Hepatocyte (in vitro differentiated cells): ENCODE data around the gene DLG2.

Source experiments
- EZH2phosphoT487 ChIP-seq: fragments of 200-600 bp; sonication (generic); IDR thresholded peaks from one replicate; pipeline ENCODE4 v1.6.1; 2018; ENCODE audit warnings: antibody characterized with exemption, mild to moderate bottlenecking, low read depth, moderate library complexity; ENCODE audit not compliant: unreplicated experiment, severe bottlenecking
- TF ChIP-seq, protein P1 (sequence below): fragments of 200-600 bp; sonication (generic); IDR thresholded peaks from 2 replicates; pipeline ENCODE4 v1.5.1; 2016; ENCODE audit warnings: antibody characterized with exemption, mild to moderate bottlenecking; ENCODE audit not compliant: poor library complexity

DNA sequence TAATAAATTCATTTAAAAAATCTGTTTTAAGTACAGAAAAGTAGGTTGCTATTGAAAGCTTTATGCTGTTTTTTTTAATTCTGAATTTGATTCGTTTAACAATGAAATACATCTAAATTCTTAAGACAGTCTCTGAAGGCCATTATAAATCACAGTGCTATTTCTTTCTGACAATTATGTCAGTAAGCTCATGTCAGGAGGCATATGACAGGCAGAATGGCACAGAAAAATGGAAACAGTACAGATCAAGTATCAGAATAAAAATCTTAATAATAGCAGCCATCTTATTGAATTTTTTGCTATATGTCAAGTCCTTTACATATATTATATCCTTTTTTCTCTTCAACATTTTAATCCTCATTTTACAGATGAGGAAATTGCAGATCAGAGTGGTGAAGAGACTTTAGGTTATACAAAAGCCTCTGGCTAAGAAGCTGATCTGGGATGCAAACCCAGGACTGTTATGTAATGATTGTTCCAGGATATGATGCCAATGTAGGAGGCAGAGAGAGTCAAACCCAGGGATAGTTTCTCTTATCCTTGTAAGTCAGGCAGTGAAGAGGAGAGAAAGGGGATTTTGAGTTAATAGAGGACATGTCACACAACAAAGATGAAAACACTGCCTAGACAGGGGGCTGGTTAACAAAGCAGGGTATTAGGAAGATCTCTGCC lies 2057.9 kb downstream of the DLG2 start:
- TF ChIP-seq EZH2phosphoT487, result no peak
- TF ChIP-seq, protein P1, sequence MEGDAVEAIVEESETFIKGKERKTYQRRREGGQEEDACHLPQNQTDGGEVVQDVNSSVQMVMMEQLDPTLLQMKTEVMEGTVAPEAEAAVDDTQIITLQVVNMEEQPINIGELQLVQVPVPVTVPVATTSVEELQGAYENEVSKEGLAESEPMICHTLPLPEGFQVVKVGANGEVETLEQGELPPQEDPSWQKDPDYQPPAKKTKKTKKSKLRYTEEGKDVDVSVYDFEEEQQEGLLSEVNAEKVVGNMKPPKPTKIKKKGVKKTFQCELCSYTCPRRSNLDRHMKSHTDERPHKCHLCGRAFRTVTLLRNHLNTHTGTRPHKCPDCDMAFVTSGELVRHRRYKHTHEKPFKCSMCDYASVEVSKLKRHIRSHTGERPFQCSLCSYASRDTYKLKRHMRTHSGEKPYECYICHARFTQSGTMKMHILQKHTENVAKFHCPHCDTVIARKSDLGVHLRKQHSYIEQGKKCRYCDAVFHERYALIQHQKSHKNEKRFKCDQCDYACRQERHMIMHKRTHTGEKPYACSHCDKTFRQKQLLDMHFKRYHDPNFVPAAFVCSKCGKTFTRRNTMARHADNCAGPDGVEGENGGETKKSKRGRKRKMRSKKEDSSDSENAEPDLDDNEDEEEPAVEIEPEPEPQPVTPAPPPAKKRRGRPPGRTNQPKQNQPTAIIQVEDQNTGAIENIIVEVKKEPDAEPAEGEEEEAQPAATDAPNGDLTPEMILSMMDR, result no peak
